Renal cortical epithelial cell (primary cell): Measurements from ENCODE around the gene ACAD11. TPM values are rescaled to one million over a fixed set of nuclear protein-coding genes. Genes with fewer than 3 reads are reported as not detected.

ENCODE experiments used
- DNase-seq: peaks from one replicate; pipeline ENCODE4 v3.0.0-alpha.2; 2011; ENCODE audit warnings: low read depth
- total RNA-seq: library from RNA; depleted of rRNA; stranded (reverse); fragments of >200 nt; gene quantifications from 2 replicates; pipeline ENCODE4 v1.2.3, GENCODE V29; 2014

The ACAD11 gene, protein sequence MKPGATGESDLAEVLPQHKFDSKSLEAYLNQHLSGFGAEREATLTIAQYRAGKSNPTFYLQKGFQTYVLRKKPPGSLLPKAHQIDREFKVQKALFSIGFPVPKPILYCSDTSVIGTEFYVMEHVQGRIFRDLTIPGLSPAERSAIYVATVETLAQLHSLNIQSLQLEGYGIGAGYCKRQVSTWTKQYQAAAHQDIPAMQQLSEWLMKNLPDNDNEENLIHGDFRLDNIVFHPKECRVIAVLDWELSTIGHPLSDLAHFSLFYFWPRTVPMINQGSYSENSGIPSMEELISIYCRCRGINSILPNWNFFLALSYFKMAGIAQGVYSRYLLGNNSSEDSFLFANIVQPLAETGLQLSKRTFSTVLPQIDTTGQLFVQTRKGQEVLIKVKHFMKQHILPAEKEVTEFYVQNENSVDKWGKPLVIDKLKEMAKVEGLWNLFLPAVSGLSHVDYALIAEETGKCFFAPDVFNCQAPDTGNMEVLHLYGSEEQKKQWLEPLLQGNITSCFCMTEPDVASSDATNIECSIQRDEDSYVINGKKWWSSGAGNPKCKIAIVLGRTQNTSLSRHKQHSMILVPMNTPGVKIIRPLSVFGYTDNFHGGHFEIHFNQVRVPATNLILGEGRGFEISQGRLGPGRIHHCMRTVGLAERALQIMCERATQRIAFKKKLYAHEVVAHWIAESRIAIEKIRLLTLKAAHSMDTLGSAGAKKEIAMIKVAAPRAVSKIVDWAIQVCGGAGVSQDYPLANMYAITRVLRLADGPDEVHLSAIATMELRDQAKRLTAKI
- total RNA-seq: 34.6 and 81.0 TPM in 2 replicates

DNA sequence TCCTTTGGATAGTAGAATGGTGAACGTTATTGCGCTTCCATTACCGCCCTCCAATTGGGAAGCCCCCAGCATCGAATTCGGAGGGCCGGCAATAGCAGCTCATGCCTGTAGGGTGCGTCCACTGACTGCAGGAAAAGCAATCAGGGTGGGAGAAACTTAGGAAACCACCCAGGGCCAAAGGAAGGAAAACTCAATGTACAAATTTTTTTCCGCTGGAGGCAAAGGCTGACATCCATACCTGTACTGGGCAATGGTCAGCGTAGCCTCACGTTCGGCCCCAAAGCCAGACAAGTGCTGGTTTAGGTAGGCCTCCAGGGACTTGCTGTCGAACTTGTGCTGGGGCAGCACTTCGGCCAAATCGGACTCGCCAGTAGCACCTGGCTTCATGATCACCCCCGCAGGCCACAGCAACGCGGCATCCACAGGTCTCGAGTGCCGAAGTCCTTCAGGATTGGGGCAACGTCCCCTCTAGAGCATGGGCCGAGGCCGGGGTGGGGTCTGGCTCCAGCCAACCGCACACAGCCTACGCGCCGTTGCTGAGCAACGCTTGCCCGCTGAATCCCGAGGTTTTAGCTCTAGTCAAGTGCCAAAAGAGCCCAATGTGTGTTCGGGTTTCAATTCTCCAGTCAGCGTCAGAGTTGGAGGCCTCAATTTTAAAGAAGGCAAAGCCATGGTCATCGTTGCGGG is at the start of gene ACAD11:
Gene ACAD11 (minus strand): TSS at position 445 of the 687 bp plus-strand sequence. CDS start 58 bp downstream, at position 387.
- peak; percentile 73 for DNase-seq

- no peak for DNase-seq
These were observed 44.1 kb upstream of the ACAD11 start for GRCh38 chr3:132703733-132704132.

- no peak for DNase-seq
These were observed 35.8 kb upstream of the ACAD11 start for GRCh38 chr3:132695422-132695821.

GRCh38 chr3:132694991-132695390 is 35.4 kb upstream of the ACAD11 start:
- DNase-seq: no peak

DNA sequence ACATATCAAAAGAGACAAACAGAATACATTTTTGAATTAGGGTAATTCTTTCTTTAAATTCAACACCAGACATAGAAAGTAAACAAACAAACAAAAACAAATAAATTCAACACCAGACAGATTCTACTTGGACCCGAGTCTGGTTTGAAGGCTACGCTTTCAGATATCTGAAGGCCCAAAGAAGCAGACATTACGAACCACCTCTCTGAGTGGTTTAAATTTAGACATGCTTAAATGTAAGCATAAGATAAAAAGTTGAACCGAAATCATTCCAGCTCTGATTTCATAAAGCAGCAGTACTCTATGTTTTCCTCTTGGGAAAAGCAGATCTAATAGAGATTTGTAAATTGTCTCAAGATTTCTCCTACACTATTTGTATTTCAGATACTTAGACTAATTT is 30.4 kb upstream of the ACAD11 start:
- DNase-seq: no peak

DNA sequence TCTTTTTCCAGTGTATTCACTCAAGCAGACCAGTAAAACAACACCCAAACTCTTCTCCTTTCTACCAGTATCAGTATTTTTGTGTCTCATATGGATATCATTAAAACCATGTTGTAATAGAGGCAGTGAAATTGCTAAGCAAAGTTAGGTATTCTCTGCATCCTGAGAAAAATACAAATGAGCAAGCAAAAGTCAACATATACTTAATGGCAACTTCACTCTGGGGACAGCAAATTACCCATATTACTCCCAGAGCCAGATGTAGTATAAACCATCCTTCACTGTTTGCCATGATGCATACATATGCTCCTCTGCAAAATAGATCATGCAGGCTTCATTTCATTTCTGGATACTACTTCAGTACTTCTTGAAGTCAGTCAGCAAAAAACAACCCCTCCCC is 22.6 kb upstream of the ACAD11 start:
- no peak for DNase-seq

DNA sequence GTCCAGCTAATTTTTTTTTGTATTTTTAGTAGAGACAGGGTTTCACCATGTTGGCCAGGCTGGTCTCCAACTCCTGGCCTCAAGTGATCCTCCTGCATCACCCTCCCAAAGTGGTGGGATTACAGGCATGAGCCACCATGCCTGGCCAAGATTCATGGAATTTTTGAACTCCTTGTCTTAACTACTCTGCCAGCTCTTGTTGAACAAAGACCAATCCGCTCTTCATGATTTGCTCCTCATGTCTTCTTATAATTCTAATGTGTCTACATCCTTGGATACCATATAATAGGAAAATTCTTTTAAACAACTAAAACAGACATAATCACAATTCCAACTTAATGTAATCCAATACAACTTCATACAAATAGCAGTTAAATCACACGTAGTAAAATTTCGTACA is 21.8 kb upstream of the ACAD11 start:
- DNase-seq: no peak

DNA sequence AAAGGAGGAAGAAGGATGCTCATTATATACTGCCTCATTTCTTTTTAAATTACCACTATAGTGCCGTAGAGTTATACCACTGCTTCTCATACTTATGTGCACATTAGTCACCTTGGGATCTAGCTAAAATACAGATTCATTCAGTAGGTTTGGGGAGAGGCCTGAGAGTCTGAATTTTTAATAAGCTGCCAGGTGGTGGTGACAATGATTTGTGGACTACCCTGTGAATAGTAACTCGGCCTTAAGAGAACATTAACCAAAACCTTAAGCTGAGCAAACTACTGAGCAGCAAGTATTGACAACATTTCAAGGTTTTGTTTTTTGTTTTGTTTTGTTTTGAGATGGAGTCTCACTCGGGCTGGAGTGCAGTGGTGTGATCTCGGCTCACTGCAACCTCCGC is 20.3 kb upstream of the ACAD11 start:
- peak; percentile 64 for DNase-seq

GRCh38 chr3:132675408-132675807 is 15.8 kb upstream of the ACAD11 start:
- no peak for DNase-seq

DNA sequence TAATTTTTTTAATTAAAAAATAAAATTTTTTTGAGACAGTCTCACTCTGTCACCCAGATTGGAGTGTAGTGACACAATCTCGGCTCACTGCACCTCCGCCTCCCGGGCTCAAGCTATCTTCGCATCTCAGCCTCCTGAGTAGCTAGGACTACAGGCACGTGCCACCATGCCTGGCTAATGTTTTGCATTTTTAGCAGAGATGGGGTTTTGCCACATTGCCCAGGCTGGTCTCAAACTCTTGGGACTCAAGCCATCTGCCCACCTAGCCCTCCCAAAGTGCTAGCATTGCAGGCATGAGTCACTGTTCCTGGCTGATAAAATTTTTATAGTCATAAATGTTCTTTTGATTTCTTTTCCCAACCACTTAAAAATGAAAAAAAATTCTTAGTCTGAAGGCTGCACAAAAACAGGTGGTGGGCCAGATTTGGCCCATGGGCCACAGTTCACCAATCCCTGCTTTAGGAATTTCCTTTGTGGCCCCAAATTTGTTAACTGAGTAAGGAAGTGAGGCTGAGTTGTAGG is 9.7 kb upstream of the ACAD11 start:
- no peak for DNase-seq

DNA sequence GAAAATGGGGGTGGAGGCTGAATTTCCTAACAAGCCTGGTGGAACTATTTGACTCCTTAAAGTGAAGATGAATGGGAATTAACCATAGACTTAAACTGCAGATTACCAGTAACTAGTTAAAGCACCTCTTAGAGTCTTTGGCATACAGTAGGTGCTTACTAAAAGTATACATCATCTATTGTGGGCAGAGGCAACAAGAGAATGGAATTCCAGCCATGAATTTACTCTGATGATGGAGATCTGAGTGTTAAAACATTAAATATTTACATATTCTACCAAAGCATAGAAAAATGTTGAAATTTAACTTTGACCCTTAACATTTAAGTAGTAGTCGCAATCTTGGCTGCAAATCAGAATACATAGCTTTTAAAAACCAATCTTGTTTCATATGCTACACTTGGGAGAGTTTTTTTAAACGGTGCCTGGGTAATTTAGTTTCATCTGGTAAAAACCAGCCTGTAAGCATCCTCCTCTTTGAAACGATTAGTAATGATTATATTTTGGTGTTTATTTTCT is 5.7 kb upstream of the ACAD11 start:
- no peak for DNase-seq

GRCh38 chr3:132662212-132662611 is 2.6 kb upstream of the ACAD11 start:
- DNase-seq: no peak

DNA sequence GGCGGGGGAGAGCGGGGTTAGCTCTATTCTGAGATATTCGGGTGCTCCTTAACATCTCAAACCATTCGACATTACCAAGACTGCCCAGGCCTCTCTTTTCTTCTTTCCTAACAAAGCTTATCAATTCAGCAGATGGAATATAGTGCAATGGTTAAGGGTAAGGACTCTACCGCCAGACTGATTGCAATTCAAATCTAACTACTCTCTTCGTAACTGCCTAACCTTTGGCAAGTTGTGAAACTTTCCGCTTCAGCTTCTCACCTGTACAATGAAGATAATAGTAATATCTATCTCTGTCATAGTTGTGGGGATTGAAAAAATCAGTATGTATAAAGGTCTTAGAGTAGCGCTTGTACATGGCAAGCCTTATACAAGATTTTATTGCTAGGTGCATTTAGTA is 1.5 kb upstream of the ACAD11 start:
- no peak for DNase-seq

DNA sequence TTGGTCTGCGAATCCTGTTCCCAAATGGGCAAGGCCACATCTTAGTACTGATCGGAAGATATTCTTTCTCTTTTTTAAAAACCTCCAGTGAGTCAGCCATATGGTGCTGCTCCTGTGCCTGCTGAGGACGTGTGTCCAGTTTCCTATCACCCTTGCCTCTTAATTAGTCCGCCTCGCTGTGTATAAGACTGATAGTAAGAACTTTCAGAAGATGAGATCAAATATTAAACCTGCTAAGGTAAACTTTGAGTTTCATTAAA is 1.1 kb upstream of the ACAD11 start:
- no peak for DNase-seq

DNA sequence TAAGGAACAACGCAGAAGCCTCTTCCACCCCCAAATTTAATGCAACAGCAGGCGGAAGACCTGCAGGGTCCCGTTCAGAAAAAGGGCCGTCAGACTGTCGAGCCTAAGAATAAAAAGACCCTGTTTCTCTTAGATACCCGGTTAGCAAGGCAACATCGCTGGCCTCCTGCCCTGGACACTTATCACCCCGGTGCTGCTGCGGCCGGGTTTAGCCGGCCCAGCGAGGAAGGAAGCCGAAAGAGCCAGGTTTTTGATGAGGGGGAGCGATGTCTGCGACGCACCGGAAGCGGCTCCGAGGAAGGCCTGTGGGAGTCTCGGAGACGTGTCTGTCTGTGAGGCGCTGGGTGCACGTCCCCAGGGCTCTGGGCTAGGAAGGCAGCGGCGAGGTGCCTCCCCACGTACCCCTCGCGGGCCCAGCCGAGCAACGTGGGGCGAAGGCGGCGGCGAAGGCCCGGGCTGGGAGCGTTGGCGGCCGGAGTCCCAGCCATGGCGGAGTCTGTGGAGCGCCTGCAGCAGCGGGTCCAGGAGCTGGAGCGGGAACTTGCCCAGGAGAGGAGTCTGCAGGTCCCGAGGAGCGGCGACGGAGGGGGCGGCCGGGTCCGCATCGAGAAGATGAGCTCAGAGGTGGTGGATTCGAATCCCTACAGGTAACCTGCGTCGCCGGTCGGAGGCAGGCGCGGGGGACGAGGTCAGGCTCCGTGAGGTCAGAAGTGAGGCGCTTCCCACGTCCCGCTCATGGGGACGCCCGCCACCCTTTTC is 622 bp upstream of the ACAD11 start, which contains the start of gene UBA5:
Gene UBA5 (plus strand): TSS at position 278 of the 759 bp plus-strand sequence. CDS start 209 bp downstream, at position 487.
- DNase-seq: peak; percentile 33

GRCh38 chr3:132659000-132659364 is 627 bp downstream of the ACAD11 start:
- DNase-seq: no peak

DNA sequence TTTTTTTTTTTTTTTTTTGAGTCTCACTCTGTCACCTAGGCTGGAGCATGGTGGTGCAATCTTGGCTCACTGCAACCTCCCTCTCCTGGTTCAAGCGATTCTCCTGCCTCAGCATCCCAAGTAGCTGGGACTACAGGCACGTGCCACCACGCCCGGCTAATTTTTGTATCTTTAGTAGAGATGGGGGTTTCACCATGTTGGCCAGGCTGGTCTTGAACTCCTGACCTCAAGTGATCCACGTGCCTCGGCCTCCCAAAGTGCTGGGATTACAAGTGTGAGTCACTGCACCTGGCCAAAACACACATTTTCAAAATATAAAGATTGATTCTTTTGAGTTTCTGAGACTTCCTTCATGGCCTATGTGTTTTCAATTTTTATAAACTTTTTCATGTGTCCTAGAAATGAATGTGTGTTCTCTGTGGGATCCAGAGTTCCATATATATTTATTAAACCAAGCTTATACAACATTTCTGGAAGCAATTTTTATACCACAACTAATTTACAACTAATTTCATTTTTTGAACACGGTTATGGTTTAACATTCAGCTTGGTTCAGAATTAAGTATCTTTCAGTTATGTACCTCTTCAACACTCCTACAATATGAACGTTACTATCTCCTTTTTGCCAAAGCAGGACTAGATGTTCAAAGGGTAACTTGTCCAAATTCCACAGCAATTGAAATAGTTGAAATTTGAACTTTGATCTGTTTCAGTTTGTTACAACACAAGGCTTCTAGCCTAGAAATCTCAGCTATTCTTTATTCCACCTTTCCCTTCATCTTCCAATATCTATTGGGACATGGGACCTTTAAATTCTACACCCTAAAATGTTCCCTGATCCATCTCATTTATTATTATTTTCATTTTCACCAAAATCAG is 1.5 kb downstream of the ACAD11 start:
- peak; percentile 25 for DNase-seq

DNA sequence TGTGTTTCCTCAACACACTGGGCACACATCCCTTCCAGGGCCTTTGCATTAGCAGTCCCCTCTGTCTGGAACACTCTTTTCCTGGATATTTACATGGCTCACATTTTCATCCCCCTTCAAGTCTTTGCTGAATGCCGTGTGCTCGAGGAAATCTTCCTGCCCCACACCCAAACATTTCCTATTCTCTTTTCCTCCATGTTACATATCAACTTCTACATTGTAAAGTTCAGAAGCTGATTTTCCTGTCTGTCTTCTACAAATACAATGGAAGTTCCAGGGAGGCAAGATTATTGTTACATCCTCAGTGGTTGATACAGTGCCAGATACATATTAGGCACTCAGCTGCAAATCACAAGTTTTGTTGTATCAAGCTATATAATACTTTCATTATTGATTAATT is 4.1 kb downstream of the ACAD11 start:
- DNase-seq: no peak

DNA sequence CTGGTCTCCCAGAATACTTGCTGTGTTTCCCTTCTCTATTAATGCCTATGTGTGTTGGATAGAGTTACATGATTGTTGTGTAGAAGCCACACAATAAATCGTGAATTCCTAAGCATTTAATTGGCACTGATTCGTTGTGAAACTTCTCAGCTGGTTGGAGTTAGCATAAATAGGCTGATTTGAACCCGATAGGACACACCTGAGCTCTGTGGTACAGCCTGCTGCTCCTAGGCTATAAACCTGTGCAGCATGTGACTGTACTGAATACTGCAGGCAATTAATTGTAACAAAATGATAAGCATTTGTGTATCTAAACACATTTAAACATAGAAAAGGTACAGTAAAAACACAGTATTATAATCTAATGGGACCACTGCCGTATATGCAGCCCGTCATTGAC is 4.9 kb downstream of the ACAD11 start:
- peak; percentile 39 for DNase-seq

GRCh38 chr3:132654190-132654589 is 5.4 kb downstream of the ACAD11 start:
- DNase-seq: no peak
